A549 (cell line): ENCODE measurements around the gene PEX10. TPM values are rescaled to one million over a fixed set of nuclear protein-coding genes. Genes with fewer than 3 reads are reported as not detected.

ENCODE experiments used
- ATAC-seq, 2 experiments: fragments of 200-7000 bp in 1 of 2; fragments of >200 bp in 1 of 2; cut with Nextera tagmentation in 1 of 2; cut with Tn5 transposase in 1 of 2; 3 replicates each; pipeline versions ENCODE4 v1.8.0 to v1.9.1; 2018 to 2020; ENCODE audit warnings: mild to moderate bottlenecking in 1 of 2, moderate library complexity in 1 of 2
- CTCF ChIA-PET: fragments of 300-600 bp; sonication (Branson Sonifier 250); formaldehyde crosslinking; extraction: SDS; loops from one replicate; lab custom pipeline; 2021; ENCODE audit warnings: antibody characterized with exemption, inconsistent platforms; lab: Yijun Ruan, JAX
- POLR2A ChIA-PET: fragments of 350-600 bp; formaldehyde crosslinking; extraction: SDS; loops from one replicate; lab custom pipeline; 2021; ENCODE audit warnings: antibody characterized with exemption, inconsistent platforms; lab: Yijun Ruan, JAX
- DNase-seq, 2 experiments: peaks; one replicate each; pipeline versions ENCODE4 v3.0.0 to v3.0.0-alpha.2; 2011 to 2016; ENCODE audit warnings: low read depth in 1 of 2, low spot score in 1 of 2
- FAIRE-seq: peaks from 2 replicates; lab custom pipeline; 2011; peaks lifted over from hg19 to GRCh38; lab: Jason Lieb, UNC
- H3K27ac ChIP-seq, 2 experiments: fragments of >200 bp; sonication (Bioruptor Twin); formaldehyde crosslinking; 3 replicates each; pipeline ENCODE4 v1.5.1; 2016 to 2017
- H3K4me1 ChIP-seq: fragments of >200 bp; sonication (Bioruptor Twin); formaldehyde crosslinking; 3 replicates; pipeline ENCODE4 v1.6.1; 2016
- H3K4me2 ChIP-seq: fragments of >200 bp; sonication (Bioruptor Twin); formaldehyde crosslinking; 3 replicates; pipeline ENCODE4 v1.6.1; 2016
- H3K4me3 ChIP-seq: fragments of >200 bp; sonication (Bioruptor Twin); formaldehyde crosslinking; 3 replicates; pipeline ENCODE4 v1.5.1; 2016
- H3K9me3 ChIP-seq: fragments of >200 bp; sonication (Bioruptor Twin); formaldehyde crosslinking; 3 replicates; pipeline ENCODE4 v1.6.1; 2016
- BHLHE40 ChIP-seq: IDR thresholded peaks from 2 replicates; pipeline ENCODE4 v1.6.1; 2012; ENCODE audit warnings: low read depth, low read length, inconsistent platforms
- CHD2 ChIP-seq: fragments of 150-350 bp; IDR thresholded peaks from 2 replicates; pipeline ENCODE4 v1.6.1; 2014; ENCODE audit warnings: low read length; ENCODE audit not compliant: partially characterized antibody
- CHD4 ChIP-seq: fragments of 200-600 bp; sonication (generic); IDR thresholded peaks from 2 replicates; pipeline ENCODE4 v1.6.1; 2016; ENCODE audit warnings: antibody characterized with exemption, mild to moderate bottlenecking, borderline replicate concordance
- CTCF ChIP-seq: fragments of >200 bp; sonication (Bioruptor Twin); formaldehyde crosslinking; IDR thresholded peaks from 3 replicates; pipeline ENCODE4 v1.5.1; 2016
- EHF ChIP-seq: fragments of 250-450 bp; sonication (Bioruptor Pico); IDR thresholded peaks from 2 replicates; pipeline ENCODE4 v1.5.0; 2020; ENCODE audit warnings: mild to moderate bottlenecking
- ELK1 ChIP-seq: fragments of 150-350 bp; IDR thresholded peaks from 2 replicates; pipeline ENCODE4 v1.6.1; 2014; ENCODE audit warnings: low read depth, mild to moderate bottlenecking, low read length
- FOSB ChIP-seq: fragments of 250-450 bp; sonication (Bioruptor Pico); IDR thresholded peaks from 2 replicates; pipeline ENCODE4 v1.5.0; 2020; ENCODE audit warnings: mild to moderate bottlenecking, moderate library complexity
- FOSL2 ChIP-seq, 2 experiments: fragments of 450-650 bp in 1 of 2; fragments of >200 bp in 1 of 2; sonication (Bioruptor Twin) in 1 of 2; formaldehyde crosslinking; IDR thresholded peaks; 2 replicates each; pipeline versions ENCODE4 v1.5.0 to v1.6.1; 2016 to 2020; ENCODE audit warnings: mild to moderate bottlenecking in 1 of 2, moderate library complexity in 1 of 2
- FOXS1 ChIP-seq: fragments of 250-450 bp; sonication (Bioruptor Pico); IDR thresholded peaks from 2 replicates; pipeline ENCODE4 v1.5.0; 2020; ENCODE audit warnings: mild to moderate bottlenecking, moderate library complexity
- HEYL ChIP-seq: fragments of 250-450 bp; sonication (Bioruptor Pico); IDR thresholded peaks from 2 replicates; pipeline ENCODE4 v1.8.0; 2021; ENCODE audit warnings: mild to moderate bottlenecking, moderate library complexity
- HOXA7 ChIP-seq: fragments of 250-450 bp; sonication (Bioruptor Pico); IDR thresholded peaks from 2 replicates; pipeline ENCODE4 v1.5.0; 2020; ENCODE audit warnings: mild to moderate bottlenecking, moderate library complexity
- HOXB13 ChIP-seq: fragments of 250-450 bp; sonication (Bioruptor Pico); IDR thresholded peaks from 2 replicates; pipeline ENCODE4 v1.5.0; 2020; ENCODE audit warnings: low read depth, mild to moderate bottlenecking, moderate library complexity
- KDM5A ChIP-seq: fragments of 200-600 bp; sonication (generic); IDR thresholded peaks from 2 replicates; pipeline ENCODE4 v1.6.1; 2016; ENCODE audit warnings: antibody characterized with exemption, mild to moderate bottlenecking
- MAFK ChIP-seq: fragments of 450-650 bp; IDR thresholded peaks from 2 replicates; pipeline ENCODE4 v1.6.1; 2014; ENCODE audit not compliant: partially characterized antibody
- MAZ ChIP-seq: fragments of 150-350 bp; IDR thresholded peaks from 2 replicates; pipeline ENCODE4 v1.6.1; 2014; ENCODE audit warnings: antibody characterized with exemption, low read depth, low read length, borderline replicate concordance
- MYC ChIP-seq: IDR thresholded peaks from 2 replicates; pipeline ENCODE4 v1.6.1; 2012; ENCODE audit warnings: mild to moderate bottlenecking, inconsistent platforms, low read length, improper control_type of control experiment, borderline replicate concordance
- PBX3 ChIP-seq: IDR thresholded peaks from 2 replicates; pipeline ENCODE4 v1.6.1; 2012
- POLR2A ChIP-seq: IDR thresholded peaks from 2 replicates; pipeline ENCODE4 v1.6.1; 2012; ENCODE audit warnings: mild to moderate bottlenecking, low read length
- RNF2 ChIP-seq: fragments of 200-600 bp; sonication (generic); IDR thresholded peaks from 2 replicates; pipeline ENCODE4 v1.6.1; 2016; ENCODE audit warnings: low read depth, mild to moderate bottlenecking, antibody characterized with exemption, moderate library complexity, borderline replicate concordance
- TFCP2L1 ChIP-seq: fragments of 250-450 bp; sonication (Bioruptor Pico); IDR thresholded peaks from 2 replicates; pipeline ENCODE4 v1.5.0; 2021; ENCODE audit warnings: mild to moderate bottlenecking
- ZNF302 ChIP-seq: fragments of 250-450 bp; sonication (Bioruptor Pico); IDR thresholded peaks from 2 replicates; pipeline ENCODE4 v1.9.0; 2021; ENCODE audit warnings: inconsistent platforms, mild to moderate bottlenecking, moderate library complexity
- ZSCAN20 ChIP-seq: fragments of 250-450 bp; sonication (Bioruptor Pico); IDR thresholded peaks from 2 replicates; pipeline ENCODE4 v1.8.0; 2022; ENCODE audit warnings: mild to moderate bottlenecking, moderate library complexity
- WGBS: methylation state at CpG from one replicate; pipeline ENCODE4 v1.1.6; 2017; ENCODE audit errors: missing lambda C conversion rate; 5-methylcytosine and 5-hydroxymethylcytosine counted together
- polyA plus RNA-seq, 4 experiments: library from polyadenylated mRNA; depleted of rRNA in 3 of 4; stranded (reverse); fragments of >200 nt; fragmentation: RNase III in 1 of 4; extraction: RNeasy Plus Mini Kit Qiagen cat#74134 plus additional on column Dnase treatment in 1 of 4; gene quantifications; 2 replicates in 3 of 4; 3 replicates in 1 of 4; pipeline ENCODE4 v1.2.3, GENCODE V29; 2011 to 2017
- TF ChIP-seq, protein P1 (sequence below): fragments of 250-450 bp; sonication (Bioruptor Pico); IDR thresholded peaks from 2 replicates; pipeline ENCODE4 v1.5.0; 2020; ENCODE audit warnings: low read depth, mild to moderate bottlenecking, moderate library complexity

The PEX10 gene
- polyA plus RNA-seq, 2 of the 4 experiments (the other 2 are of a cell fraction), result 12.3 to 20.2 TPM

- DNase-seq, result no peak
Observed at GRCh38 chr1:2405588-2406295, 6.6 kb downstream of the PEX10 start.

GRCh38 chr1:2404890-2405511, 7.4 kb downstream of the PEX10 start:
- WGBS, result 85% methylated on average over 15 of the region's 24 CpGs
- FAIRE-seq, result no peak

More at GRCh38 chr1:2405588-2406295, 6.6 kb downstream of the PEX10 start:
- H3K4me3 ChIP-seq, result no peak overlapping the region
- FAIRE-seq (no peak), ATAC-seq (no peak)
- TF ChIP-seq PBX3, result no peak
- no peak for TF ChIP-seq MAFK
- TF ChIP-seq ZNF302 (CRISPR knock-in tag), result no peak
- no peak for TF ChIP-seq HOXB13
- no peak for TF ChIP-seq CTCF
- TF ChIP-seq ZSCAN20 (CRISPR knock-in tag), result no peak
- no peak for TF ChIP-seq CHD2
- no peak for TF ChIP-seq MYC
- no peak for TF ChIP-seq FOSL2 (IDR thresholded peaks at IDR 0.05)
- TF ChIP-seq FOSL2 (CRISPR knock-in tag; IDR thresholded peaks at IDR 0.05), result no peak
- no peak for TF ChIP-seq HEYL (CRISPR knock-in tag)
- no peak for TF ChIP-seq ELK1
- no peak for TF ChIP-seq RNF2
- TF ChIP-seq FOXS1 (CRISPR knock-in tag), result no peak
- no peaks in the 10 kb centered on the region for H3K4me1 ChIP-seq
- POLR2A ChIA-PET, result no interaction called here
- CTCF ChIA-PET, result no interaction called here
- 81% methylated on average over 17 of the region's 28 CpGs for WGBS
- H3K9me3 ChIP-seq, result no peaks in the 10 kb centered on the region
- H3K27ac ChIP-seq, result no peak overlapping the region
- H3K4me2 ChIP-seq, result no peak overlapping the region

GRCh38 chr1:2404142-2404889, 8.0 kb downstream of the PEX10 start:
- Histone ChIP-seq H3K4me2 (no peak overlapping the region), H3K4me1 (no peaks in the 10 kb centered on the region), H3K9me3 (no peaks in the 10 kb centered on the region), H3K4me3 (no peak overlapping the region), H3K27ac (no peak overlapping the region)
- ChIA-PET CTCF (no interaction called here), POLR2A (interaction anchor here (1.3 kb wide), 1 partner anchor 13 kb away, joined by 3 read pairs; the partner anchor contains the start of genes MORN1 and RER1)
- FAIRE-seq (no peak), ATAC-seq (no peak), DNase-seq (no peak)
- 86% methylated on average over 28 of the region's 29 CpGs for WGBS
- TF ChIP-seq CTCF (no peak), EHF (CRISPR knock-in tag) (no peak), MAZ (no peak), HOXA7 (CRISPR knock-in tag) (no peak), POLR2A (no peak), KDM5A (no peak), CHD4 (no peak), ELK1 (no peak), FOSB (CRISPR knock-in tag) (no peak), CHD2 (no peak)
- TF ChIP-seq, protein P1, sequence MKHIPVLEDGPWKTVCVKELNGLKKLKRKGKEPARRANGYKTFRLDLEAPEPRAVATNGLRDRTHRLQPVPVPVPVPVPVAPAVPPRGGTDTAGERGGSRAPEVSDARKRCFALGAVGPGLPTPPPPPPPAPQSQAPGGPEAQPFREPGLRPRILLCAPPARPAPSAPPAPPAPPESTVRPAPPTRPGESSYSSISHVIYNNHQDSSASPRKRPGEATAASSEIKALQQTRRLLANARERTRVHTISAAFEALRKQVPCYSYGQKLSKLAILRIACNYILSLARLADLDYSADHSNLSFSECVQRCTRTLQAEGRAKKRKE (CRISPR knock-in tag), result no peak

More at GRCh38 chr1:2404890-2405511, 7.4 kb downstream of the PEX10 start:
- H3K27ac ChIP-seq, result no peak overlapping the region
- H3K9me3 ChIP-seq, result no peaks in the 10 kb centered on the region
- no peak for ATAC-seq
- ChIA-PET POLR2A (interaction anchor here (1.3 kb wide), 1 partner anchor 14 kb away, joined by 3 read pairs; the partner anchor contains the start of genes MORN1 and RER1), CTCF (no interaction called here)
- H3K4me1 ChIP-seq, result no peaks in the 10 kb centered on the region
- no peak for DNase-seq
- TF ChIP-seq BHLHE40 (no peak), TFCP2L1 (CRISPR knock-in tag) (no peak)
- H3K4me2 ChIP-seq, result no peak overlapping the region
- H3K4me3 ChIP-seq, result no peak overlapping the region
